Mucosa of rectum (tissue), 2 donors: ENCODE results near the gene NBPF20.
"Not testable (repeated sequence)": the region's sequence is repeated elsewhere in the genome, so short reads cannot be mapped to it uniquely, and the experiment has no call there.

ENCODE experiments used
- H3K27ac ChIP-seq, 2 donors: one replicate each; pipeline ENCODE4 v1.7.0; 2013; ENCODE audit warnings: inconsistent platforms in 2 of 2, low read depth in 2 of 2, low read length in 2 of 2
- H3K27me3 ChIP-seq, 2 donors: one replicate each; pipeline ENCODE4 v1.7.0; 2013; ENCODE audit warnings: low read length in 2 of 2; ENCODE audit not compliant: control insufficient read depth in 2 of 2, insufficient read depth in 2 of 2
- H3K36me3 ChIP-seq, 2 donors: one replicate each; pipeline ENCODE4 v1.7.0; 2013; ENCODE audit warnings: low read length in 2 of 2; ENCODE audit not compliant: control insufficient read depth in 2 of 2, insufficient read depth in 2 of 2
- H3K4me1 ChIP-seq, 2 donors: one replicate each; pipeline ENCODE4 v1.7.0; 2013; ENCODE audit warnings: low read length in 2 of 2, mild to moderate bottlenecking in 1 of 2; ENCODE audit not compliant: control insufficient read depth in 2 of 2, insufficient read depth in 2 of 2
- H3K4me3 ChIP-seq, 2 donors: one replicate each; pipeline ENCODE4 v1.7.0; 2013; ENCODE audit warnings: low read length in 2 of 2
- H3K9ac ChIP-seq, 2 donors: one replicate each; pipeline ENCODE4 v1.7.0; 2013; ENCODE audit warnings: low read length in 2 of 2, low read depth in 1 of 2, mild to moderate bottlenecking in 1 of 2
- H3K9me3 ChIP-seq, 2 donors: one replicate each; pipeline ENCODE4 v1.7.0; 2013; ENCODE audit warnings: low read length in 2 of 2; ENCODE audit not compliant: control insufficient read depth in 2 of 2
- donor health status: healthy.
- donor health status: Normal muscosa, but diverticular disease.

Gene NBPF20

GRCh38 chr1:145459063-145459462 is 33.7 kb upstream of the NBPF20 start:
- H3K9ac ChIP-seq, H3K27me3 ChIP-seq, H3K9me3 ChIP-seq, H3K4me3 ChIP-seq, H3K4me1 ChIP-seq, H3K27ac ChIP-seq, H3K36me3 ChIP-seq: not testable (repeated sequence)

- not testable (repeated sequence) for H3K9ac ChIP-seq, H3K4me1 ChIP-seq, H3K9me3 ChIP-seq, H3K4me3 ChIP-seq, H3K27ac ChIP-seq, H3K36me3 ChIP-seq, H3K27me3 ChIP-seq
These were observed 29.4 kb upstream of the NBPF20 start for GRCh38 chr1:145454824-145455177.

- H3K4me3 ChIP-seq, H3K4me1 ChIP-seq, H3K9me3 ChIP-seq, H3K9ac ChIP-seq, H3K27ac ChIP-seq, H3K27me3 ChIP-seq, H3K36me3 ChIP-seq: not testable (repeated sequence)
These were observed 28.7 kb upstream of the NBPF20 start for GRCh38 chr1:145453873-145454823.

GRCh38 chr1:145452506-145452905 is 27.1 kb upstream of the NBPF20 start:
- not testable (repeated sequence) for H3K4me3 ChIP-seq, H3K27ac ChIP-seq, H3K27me3 ChIP-seq, H3K9ac ChIP-seq, H3K4me1 ChIP-seq, H3K9me3 ChIP-seq, H3K36me3 ChIP-seq

- not testable (repeated sequence) for H3K27ac ChIP-seq, H3K9me3 ChIP-seq, H3K9ac ChIP-seq, H3K36me3 ChIP-seq, H3K4me3 ChIP-seq, H3K27me3 ChIP-seq, H3K4me1 ChIP-seq
These were observed 26.5 kb upstream of the NBPF20 start for GRCh38 chr1:145451914-145452313.

- not testable (repeated sequence) for H3K27ac ChIP-seq, H3K9ac ChIP-seq, H3K4me3 ChIP-seq, H3K9me3 ChIP-seq, H3K27me3 ChIP-seq, H3K36me3 ChIP-seq, H3K4me1 ChIP-seq
These were observed 19.8 kb upstream of the NBPF20 start for GRCh38 chr1:145445219-145445618.

GRCh38 chr1:145442340-145442739 is 16.9 kb upstream of the NBPF20 start:
- H3K27me3 ChIP-seq, H3K9ac ChIP-seq, H3K9me3 ChIP-seq, H3K4me3 ChIP-seq, H3K27ac ChIP-seq, H3K36me3 ChIP-seq, H3K4me1 ChIP-seq: not testable (repeated sequence)

GRCh38 chr1:145431363-145432256 is 6.2 kb upstream of the NBPF20 start:
- H3K36me3 ChIP-seq, H3K4me3 ChIP-seq, H3K9me3 ChIP-seq, H3K27ac ChIP-seq, H3K4me1 ChIP-seq, H3K27me3 ChIP-seq, H3K9ac ChIP-seq: not testable (repeated sequence)

- not testable (repeated sequence) for H3K9ac ChIP-seq, H3K4me3 ChIP-seq, H3K36me3 ChIP-seq, H3K9me3 ChIP-seq, H3K4me1 ChIP-seq, H3K27me3 ChIP-seq, H3K27ac ChIP-seq
These were observed 5.4 kb upstream of the NBPF20 start for GRCh38 chr1:145430830-145431229.

GRCh38 chr1:145429329-145429728 is 3.9 kb upstream of the NBPF20 start:
- not testable (repeated sequence) for H3K27ac ChIP-seq

More at GRCh38 chr1:145429329-145429728, 3.9 kb upstream of the NBPF20 start:
- H3K27me3 ChIP-seq, H3K9ac ChIP-seq, H3K36me3 ChIP-seq, H3K4me1 ChIP-seq, H3K4me3 ChIP-seq, H3K9me3 ChIP-seq: not testable (repeated sequence)
